H1 (cell line): ENCODE measurements around the gene GPR18. TPM values are rescaled to one million over a fixed set of nuclear protein-coding genes. Genes with fewer than 3 reads are reported as not detected.

Experiments
- POLR2AphosphoS5 ChIP-seq: IDR thresholded peaks from 2 replicates; pipeline ENCODE4 v1.6.1; 2011; ENCODE audit warnings: low read depth, low read length
- polyA plus RNA-seq, 7 experiments: library from polyadenylated mRNA; depleted of rRNA in 3 of 7; stranded (reverse) in 5 of 7; unstranded in 2 of 7; fragments of >200 nt in 5 of 7; fragments of 200-250 nt in 2 of 7; gene quantifications; 1 replicate in 5 of 7; 2 replicates in 1 of 7; 4 replicates in 1 of 7; pipeline versions ENCODE4 v1.2.1 to v1.2.3, GENCODE V29; 2011 to 2013; ENCODE audit warnings: missing spikeins in 2 of 7, mixed read lengths in 2 of 7
- total RNA-seq: library from RNA; stranded (reverse); fragmentation: NEBNext Ultra II Directional; extraction: Animal tissue kit (Norgen Biotek cat#: 25700); gene quantifications from 2 replicates; pipeline ENCODE4 v1.2.1, GENCODE V29; 2021

GPR18 gene
- total and polyA plus RNA-seq, 2 of the 8 experiments (the other 6 are each of a cell fraction or from before 2014, with no cell fraction given), result not detected

- TF ChIP-seq POLR2AphosphoS5, result no peak
Measured at GRCh38 chr13:99273128-99273527, 14.9 kb upstream of the GPR18 start (continued).
